ENCODE data around the gene GALNT5.
"Not testable (repeated sequence)": the region's sequence is repeated elsewhere in the genome, so short reads cannot be mapped to it uniquely, and the experiment has no call there.

GRCh38 chr2:157341381-157341780, 83.9 kb downstream of the GALNT5 start:
- TF ChIP-seq CTCF (IDR thresholded peaks at IDR 0.05; ENCODE audit: insufficient read depth, low read depth, low read length); EZH2 (IDR thresholded peaks at IDR 0.05; ENCODE audit: insufficient read depth, low read length): not testable (repeated sequence)
